B cell (primary cell): ENCODE data around the gene ANO2. TPM values are rescaled to one million over a fixed set of nuclear protein-coding genes. Genes with fewer than 3 reads are reported as not detected.

ENCODE experiments used
- ATAC-seq: fragments of 200-7000 bp; cut with Tn5 transposase; one replicate; pipeline ENCODE4 v1.10.0; 2021; ENCODE audit warnings: low read depth, mild to moderate bottlenecking, moderate number of reproducible peaks, moderate library complexity
- CTCF ChIA-PET: fragments of 350-600 bp; sonication (Branson Sonifier 250); formaldehyde crosslinking; loops from one replicate; lab custom pipeline; 2021; ENCODE audit warnings: antibody characterized with exemption, inconsistent platforms; lab: Charles Lee
- POLR2A ChIA-PET: fragments of 350-600 bp; sonication (Branson Sonifier 250); formaldehyde crosslinking; loops from one replicate; lab custom pipeline; 2021; ENCODE audit warnings: antibody characterized with exemption; lab: Charles Lee
- DNase-seq: peaks from one replicate; pipeline ENCODE4 v3.0.0; 2013
- H2AFZ ChIP-seq: 2 replicates; pipeline ENCODE4 v1.6.1; 2012; ENCODE audit warnings: mild to moderate bottlenecking, low read depth, low read length; ENCODE audit not compliant: insufficient read depth, poor library complexity, severe bottlenecking
- H3K27ac ChIP-seq, 2 donors: 1 replicate in 1 of 2; 2 replicates in 1 of 2; pipeline ENCODE4 v1.5.1; 2012 to 2013; ENCODE audit warnings: low read length in 2 of 2, mild to moderate bottlenecking in 2 of 2, moderate library complexity in 1 of 2
- H3K27me3 ChIP-seq, 4 experiments: fragments of 200-600 bp in 1 of 4; sonication (generic) in 1 of 4; replicated peaks in 1 of 4; 1 replicate in 2 of 4; 2 replicates in 2 of 4; pipeline versions ENCODE4 v1.6.1 to v1.7.0; 2013 to 2016; ENCODE audit warnings: low read length in 3 of 4, mild to moderate bottlenecking in 2 of 4, mixed read lengths in 1 of 4, moderate library complexity in 1 of 4; ENCODE audit not compliant: insufficient read depth in 4 of 4, control insufficient read depth in 3 of 4; ENCODE audit errors: control extremely low read depth in 1 of 4
- H3K36me3 ChIP-seq, 2 experiments: replicated peaks in 1 of 2; 1 replicate in 1 of 2; 2 replicates in 1 of 2; pipeline versions ENCODE4 v1.6.1 to v1.7.1; 2013; ENCODE audit warnings: low read length in 1 of 2; ENCODE audit not compliant: insufficient read depth in 2 of 2, control insufficient read depth in 1 of 2; ENCODE audit errors: control extremely low read depth in 1 of 2, extremely low read depth in 1 of 2
- H3K4me1 ChIP-seq, 2 donors: fragments of 200-600 bp in 1 of 2; sonication (generic) in 1 of 2; 1 replicate in 1 of 2; 2 replicates in 1 of 2; pipeline versions ENCODE4 v1.5.1 to v1.6.1; 2013 to 2017; ENCODE audit warnings: low read length in 2 of 2; ENCODE audit not compliant: control insufficient read depth in 2 of 2, insufficient read depth in 2 of 2
- H3K4me2 ChIP-seq: replicated peaks from 2 replicates; pipeline ENCODE3; 2012; ENCODE audit warnings: mild to moderate bottlenecking, low read depth, low read length; ENCODE audit not compliant: poor library complexity, severe bottlenecking
- H3K4me3 ChIP-seq, 5 experiments: fragments of 200-600 bp in 1 of 5; sonication (generic) in 1 of 5; 1 replicate in 3 of 5; 2 replicates in 2 of 5; pipeline versions ENCODE4 v1.5.1 to v1.7.0; 2011 to 2016; ENCODE audit warnings: low read length in 4 of 5, mild to moderate bottlenecking in 4 of 5, low read depth in 2 of 5, control low read depth in 1 of 5, moderate library complexity in 1 of 5; ENCODE audit not compliant: insufficient read depth in 1 of 5; ENCODE audit errors: control extremely low read depth in 1 of 5, extremely low read depth in 1 of 5
- H3K79me2 ChIP-seq: fragments of 200-600 bp; sonication (generic); one replicate; pipeline ENCODE4 v1.6.0; 2016; ENCODE audit warnings: low read length; ENCODE audit not compliant: control insufficient read depth, insufficient read depth
- H3K9ac ChIP-seq: fragments of 200-600 bp; sonication (generic); 2 replicates; pipeline ENCODE4 v1.6.1; 2017; ENCODE audit warnings: mild to moderate bottlenecking, low read length, moderate library complexity
- H3K9me3 ChIP-seq, 3 donors: one replicate each; pipeline versions ENCODE4 v1.6.1 to v1.7.1; 2013; ENCODE audit warnings: low read length in 2 of 3; ENCODE audit not compliant: control insufficient read depth in 2 of 3, insufficient read depth in 1 of 3; ENCODE audit errors: control extremely low read depth in 1 of 3
- H4K20me1 ChIP-seq: 2 replicates; pipeline ENCODE4 v1.6.0; 2012; ENCODE audit warnings: mild to moderate bottlenecking, low read length; ENCODE audit not compliant: insufficient read depth, control insufficient read depth, poor library complexity, severe bottlenecking
- H3K27ac Mint-ChIP-seq: one replicate; pipeline ENCODE4 v1.8.0; 2021; ENCODE audit warnings: mixed read lengths
- H3K27me3 Mint-ChIP-seq: one replicate; pipeline ENCODE4 v1.8.0; 2021; ENCODE audit warnings: mixed read lengths
- H3K4me1 Mint-ChIP-seq: one replicate; pipeline ENCODE4 v1.8.0; 2021; ENCODE audit warnings: mixed read lengths
- H3K4me3 Mint-ChIP-seq: one replicate; pipeline ENCODE4 v1.8.0; 2021; ENCODE audit warnings: mixed read lengths
- H3K9me3 Mint-ChIP-seq: one replicate; pipeline ENCODE4 v1.8.0; 2022; ENCODE audit warnings: mixed read lengths; ENCODE audit not compliant: insufficient read depth
- CTCF ChIP-seq: fragments of 200-600 bp; IDR thresholded peaks from one replicate; pipeline ENCODE4 v1.8.0; 2022; ENCODE audit warnings: antibody characterized with exemption, mild to moderate bottlenecking
- EZH2 ChIP-seq: IDR thresholded peaks from 2 replicates; pipeline ENCODE4 v1.6.1; 2012; ENCODE audit warnings: borderline replicate concordance, low read depth, mild to moderate bottlenecking, moderate library complexity, low read length; ENCODE audit not compliant: insufficient read depth, poor library complexity, severe bottlenecking
- WGBS: methylation state at CpG from one replicate; pipeline ENCODE4 v1.1.5; 2013; ENCODE audit warnings: missing lambda C conversion rate; ENCODE audit not compliant: insufficient coverage; 5-methylcytosine and 5-hydroxymethylcytosine counted together
- intact Hi-C: fragments of 100-400 bp; cut with micrococcal nuclease; formaldehyde crosslinking; loops from one replicate; pipeline ENCODE4 v1.10.0; 2022
- polyA plus RNA-seq: library from polyadenylated mRNA; depleted of rRNA; stranded (reverse); fragments of >200 nt; gene quantifications from 2 replicates; pipeline ENCODE4 v1.2.3, GENCODE V29; 2012
- small RNA-seq: library from RNA; depleted of rRNA; stranded (forward); fragments of <200 nt; gene quantifications from one replicate; pipeline ENCODE3, GENCODE V24; 2012; ENCODE audit warnings: low replicate concordance, low read depth; ENCODE audit not compliant: insufficient read length
- total RNA-seq, 2 donors: library from RNA; stranded (reverse); fragments of 120-200 nt in 1 of 2; gene quantifications; 1 replicate in 1 of 2; 2 replicates in 1 of 2; pipeline versions ENCODE4 v1.2.3 to v1.2.4, GENCODE V29; 2013 to 2022

Gene ANO2
- total and polyA plus RNA-seq, 2 donors (not counting 1 experiment from before 2014, with no cell fraction given) = not detected

GRCh38 chr12:5513406-5513805 lies 431.7 kb downstream of the ANO2 start:
- WGBS = no CpG with 5 or more reads among the region's 4 CpGs
- intact Hi-C loops = loop anchor here (5.0 kb wide), 1 partner anchor 491 kb away; no protein-coding TSS in a partner anchor
- DNase-seq = no peak
- TF ChIP-seq CTCF (no peak), EZH2 (no peak)
- no peaks in the 10 kb centered on the region for H3K79me2 ChIP-seq
- Mint-ChIP-seq H3K4me3 (no peak overlapping the region), H3K9me3 (no peaks in the 10 kb centered on the region), H3K27me3 (peaks cover 14% of the 10 kb centered on the region), H3K27ac (no peak overlapping the region), H3K4me1 (no peaks in the 10 kb centered on the region)
- ATAC-seq = no peak
- peaks cover 0 to 10% (median 0%) of the 10 kb centered on the region in 3 donors for H3K9me3 ChIP-seq
- no peaks in the 10 kb centered on the region for H3K36me3 ChIP-seq
- ChIA-PET POLR2A (no interaction called here), CTCF (no interaction called here)
- no peak overlapping the region for H3K9ac ChIP-seq
- H3K4me1 ChIP-seq = peaks cover 0 to 3% of the 10 kb centered on the region in 2 donors
- no peak overlapping the region for H3K27ac ChIP-seq
- H3K4me3 ChIP-seq = no peak overlapping the region
- no peaks in the 10 kb centered on the region for H4K20me1 ChIP-seq
- H2AFZ ChIP-seq = no peak overlapping the region
- peaks cover 0 to 5% (median 1%) of the 10 kb centered on the region in 4 experiments for H3K27me3 ChIP-seq
- H3K4me2 ChIP-seq = no peak overlapping the region

Small RNAs within 50 kb of the gene (small RNA-seq; reads per million reads assigned to genes)
- not detected for gene AC137627.1

Other genes starting within 250 kb of the ANO2 start
- not detected in 2 replicates for gene VWF, start 179.4 kb upstream of the ANO2 start, total RNA-seq
- 0.03 TPM in 1 of 2 replicates, not detected in the other for gene VWF, start 179.4 kb upstream of the ANO2 start, polyA plus RNA-seq